Measurements from ENCODE around the gene TGFBRAP1. TPM values are rescaled to one million over a fixed set of nuclear protein-coding genes. Genes with fewer than 3 reads are reported as not detected.

Gene TGFBRAP1
- total and polyA plus RNA-seq, 4 donors, result 1.8 to 10.4 (median 6.8) TPM

DNA sequence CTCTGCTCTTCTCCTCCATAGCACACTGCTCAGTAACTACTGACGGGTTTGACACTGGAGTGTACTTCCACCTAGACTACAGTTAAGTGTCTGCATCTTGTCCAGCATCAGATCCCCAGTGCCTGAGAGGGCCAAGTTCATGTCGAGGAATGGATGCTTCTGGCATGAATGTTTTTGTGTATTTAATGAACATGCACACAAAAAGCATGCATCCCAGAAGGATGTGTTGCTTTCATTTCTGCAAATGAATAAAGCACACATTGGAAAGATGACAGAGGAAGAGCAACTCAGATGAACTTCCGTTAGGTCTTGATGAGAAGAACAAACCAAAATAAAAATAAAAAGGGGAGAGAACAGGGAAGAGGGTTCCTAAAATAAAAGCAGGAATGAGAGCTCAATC lies 35.7 kb upstream of the TGFBRAP1 start:
- Histone ChIP-seq H3K4me1 (ENCODE audit: control insufficient read depth in 4 of 4, insufficient read depth in 4 of 4, low read length in 3 of 4) (peaks cover 0 to 3% (median 0%) of the 10 kb centered on the region in 4 donors), H3K9me3 (ENCODE audit: control insufficient read depth in 4 of 4, low read length in 3 of 4) (no peaks in the 10 kb centered on the region), H3K36me3 (ENCODE audit: control insufficient read depth in 4 of 4, insufficient read depth in 3 of 4, low read depth in 1 of 4, low read length in 3 of 4) (peaks cover 0 to 2% (median 1%) of the 10 kb centered on the region in 4 donors), H3K27ac (ENCODE audit: low read depth in 1 of 2, low read length in 2 of 2) (no peak overlapping the region), H3K4me3 (ENCODE audit: low read depth in 1 of 3, low read length in 3 of 3) (no peak overlapping the region), H3K9ac (ENCODE audit: low read depth in 1 of 2, low read length in 2 of 2) (no peak overlapping the region), H3K27me3 (ENCODE audit: control insufficient read depth in 4 of 4, insufficient read depth in 4 of 4, low read length in 3 of 4) (no peaks in the 10 kb centered on the region)
- no peak for DNase-seq (ENCODE audit: low spot score)
- TF ChIP-seq TAF1 (conservative IDR thresholded peaks at IDR 0.05) (no peak), NR2F2 (IDR thresholded peaks at IDR 0.05) (no peak), HNF4G (IDR thresholded peaks at IDR 0.05) (no peak), YY1 (IDR thresholded peaks at IDR 0.05) (no peak), FOXA1 (IDR thresholded peaks at IDR 0.05) (no peak), JUND (IDR thresholded peaks at IDR 0.05) (no peak), HNF4A (conservative IDR thresholded peaks at IDR 0.05) (no peak), FOXA2 (IDR thresholded peaks at IDR 0.05) (no peak), EGR1 (IDR thresholded peaks at IDR 0.05; ENCODE audit: low read depth in 2 of 2) (no peak), GABPA (IDR thresholded peaks at IDR 0.05 in 1 of 2, conservative IDR thresholded peaks at IDR 0.05 in 1 of 2) (no peak), SP1 (IDR thresholded peaks at IDR 0.05) (no peak)
- TF ChIP-seq, protein P1, sequence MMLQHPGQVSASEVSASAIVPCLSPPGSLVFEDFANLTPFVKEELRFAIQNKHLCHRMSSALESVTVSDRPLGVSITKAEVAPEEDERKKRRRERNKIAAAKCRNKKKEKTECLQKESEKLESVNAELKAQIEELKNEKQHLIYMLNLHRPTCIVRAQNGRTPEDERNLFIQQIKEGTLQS (IDR thresholded peaks at IDR 0.05), result no peak
- TF ChIP-seq, protein P2, sequence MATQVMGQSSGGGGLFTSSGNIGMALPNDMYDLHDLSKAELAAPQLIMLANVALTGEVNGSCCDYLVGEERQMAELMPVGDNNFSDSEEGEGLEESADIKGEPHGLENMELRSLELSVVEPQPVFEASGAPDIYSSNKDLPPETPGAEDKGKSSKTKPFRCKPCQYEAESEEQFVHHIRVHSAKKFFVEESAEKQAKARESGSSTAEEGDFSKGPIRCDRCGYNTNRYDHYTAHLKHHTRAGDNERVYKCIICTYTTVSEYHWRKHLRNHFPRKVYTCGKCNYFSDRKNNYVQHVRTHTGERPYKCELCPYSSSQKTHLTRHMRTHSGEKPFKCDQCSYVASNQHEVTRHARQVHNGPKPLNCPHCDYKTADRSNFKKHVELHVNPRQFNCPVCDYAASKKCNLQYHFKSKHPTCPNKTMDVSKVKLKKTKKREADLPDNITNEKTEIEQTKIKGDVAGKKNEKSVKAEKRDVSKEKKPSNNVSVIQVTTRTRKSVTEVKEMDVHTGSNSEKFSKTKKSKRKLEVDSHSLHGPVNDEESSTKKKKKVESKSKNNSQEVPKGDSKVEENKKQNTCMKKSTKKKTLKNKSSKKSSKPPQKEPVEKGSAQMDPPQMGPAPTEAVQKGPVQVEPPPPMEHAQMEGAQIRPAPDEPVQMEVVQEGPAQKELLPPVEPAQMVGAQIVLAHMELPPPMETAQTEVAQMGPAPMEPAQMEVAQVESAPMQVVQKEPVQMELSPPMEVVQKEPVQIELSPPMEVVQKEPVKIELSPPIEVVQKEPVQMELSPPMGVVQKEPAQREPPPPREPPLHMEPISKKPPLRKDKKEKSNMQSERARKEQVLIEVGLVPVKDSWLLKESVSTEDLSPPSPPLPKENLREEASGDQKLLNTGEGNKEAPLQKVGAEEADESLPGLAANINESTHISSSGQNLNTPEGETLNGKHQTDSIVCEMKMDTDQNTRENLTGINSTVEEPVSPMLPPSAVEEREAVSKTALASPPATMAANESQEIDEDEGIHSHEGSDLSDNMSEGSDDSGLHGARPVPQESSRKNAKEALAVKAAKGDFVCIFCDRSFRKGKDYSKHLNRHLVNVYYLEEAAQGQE (IDR thresholded peaks at IDR 0.05), result no peak
- TF ChIP-seq, protein P3, sequence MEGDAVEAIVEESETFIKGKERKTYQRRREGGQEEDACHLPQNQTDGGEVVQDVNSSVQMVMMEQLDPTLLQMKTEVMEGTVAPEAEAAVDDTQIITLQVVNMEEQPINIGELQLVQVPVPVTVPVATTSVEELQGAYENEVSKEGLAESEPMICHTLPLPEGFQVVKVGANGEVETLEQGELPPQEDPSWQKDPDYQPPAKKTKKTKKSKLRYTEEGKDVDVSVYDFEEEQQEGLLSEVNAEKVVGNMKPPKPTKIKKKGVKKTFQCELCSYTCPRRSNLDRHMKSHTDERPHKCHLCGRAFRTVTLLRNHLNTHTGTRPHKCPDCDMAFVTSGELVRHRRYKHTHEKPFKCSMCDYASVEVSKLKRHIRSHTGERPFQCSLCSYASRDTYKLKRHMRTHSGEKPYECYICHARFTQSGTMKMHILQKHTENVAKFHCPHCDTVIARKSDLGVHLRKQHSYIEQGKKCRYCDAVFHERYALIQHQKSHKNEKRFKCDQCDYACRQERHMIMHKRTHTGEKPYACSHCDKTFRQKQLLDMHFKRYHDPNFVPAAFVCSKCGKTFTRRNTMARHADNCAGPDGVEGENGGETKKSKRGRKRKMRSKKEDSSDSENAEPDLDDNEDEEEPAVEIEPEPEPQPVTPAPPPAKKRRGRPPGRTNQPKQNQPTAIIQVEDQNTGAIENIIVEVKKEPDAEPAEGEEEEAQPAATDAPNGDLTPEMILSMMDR (IDR thresholded peaks at IDR 0.05; ENCODE audit: low read depth, low read length, missing input control), result no peak
- TF ChIP-seq, protein P4, sequence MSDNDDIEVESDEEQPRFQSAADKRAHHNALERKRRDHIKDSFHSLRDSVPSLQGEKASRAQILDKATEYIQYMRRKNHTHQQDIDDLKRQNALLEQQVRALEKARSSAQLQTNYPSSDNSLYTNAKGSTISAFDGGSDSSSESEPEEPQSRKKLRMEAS (IDR thresholded peaks at IDR 0.05), result no peak
- TF ChIP-seq, protein P5, sequence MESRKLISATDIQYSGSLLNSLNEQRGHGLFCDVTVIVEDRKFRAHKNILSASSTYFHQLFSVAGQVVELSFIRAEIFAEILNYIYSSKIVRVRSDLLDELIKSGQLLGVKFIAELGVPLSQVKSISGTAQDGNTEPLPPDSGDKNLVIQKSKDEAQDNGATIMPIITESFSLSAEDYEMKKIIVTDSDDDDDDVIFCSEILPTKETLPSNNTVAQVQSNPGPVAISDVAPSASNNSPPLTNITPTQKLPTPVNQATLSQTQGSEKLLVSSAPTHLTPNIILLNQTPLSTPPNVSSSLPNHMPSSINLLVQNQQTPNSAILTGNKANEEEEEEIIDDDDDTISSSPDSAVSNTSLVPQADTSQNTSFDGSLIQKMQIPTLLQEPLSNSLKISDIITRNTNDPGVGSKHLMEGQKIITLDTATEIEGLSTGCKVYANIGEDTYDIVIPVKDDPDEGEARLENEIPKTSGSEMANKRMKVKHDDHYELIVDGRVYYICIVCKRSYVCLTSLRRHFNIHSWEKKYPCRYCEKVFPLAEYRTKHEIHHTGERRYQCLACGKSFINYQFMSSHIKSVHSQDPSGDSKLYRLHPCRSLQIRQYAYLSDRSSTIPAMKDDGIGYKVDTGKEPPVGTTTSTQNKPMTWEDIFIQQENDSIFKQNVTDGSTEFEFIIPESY (IDR thresholded peaks at IDR 0.05), result no peak
- 72% methylated on average over 3 of the region's 3 CpGs for WGBS

Data from liver (tissue), 9 donors.